HEK293T (cell line): Measurements from ENCODE around the gene BRMS1.

ENCODE experiments used
- CTCF ChIA-PET: fragments of 350-600 bp; formaldehyde crosslinking; extraction: SDS; loops from one replicate; lab custom pipeline; 2021; ENCODE audit warnings: antibody characterized with exemption, inconsistent platforms; lab: Yijun Ruan, JAX
- POLR2A ChIA-PET: fragments of 350-600 bp; formaldehyde crosslinking; extraction: SDS; loops from one replicate; lab custom pipeline; 2020; ENCODE audit warnings: antibody characterized with exemption, inconsistent platforms; lab: Yijun Ruan, JAX
- DNase-seq: peaks from one replicate; pipeline ENCODE4 v3.0.0; 2012; ENCODE audit warnings: mixed read lengths; ENCODE audit errors: extremely low spot score
- ARNT ChIP-seq: fragments of 450-650 bp; IDR thresholded peaks from 2 replicates; pipeline ENCODE4 v1.6.1; 2017; ENCODE audit warnings: mild to moderate bottlenecking
- BHLHE40 ChIP-seq: fragments of 450-650 bp; IDR thresholded peaks from 2 replicates; pipeline ENCODE4 v1.6.1; 2016; ENCODE audit warnings: mild to moderate bottlenecking, moderate library complexity, borderline replicate concordance
- CTBP1 ChIP-seq: fragments of 450-650 bp; IDR thresholded peaks from 2 replicates; pipeline ENCODE4 v1.6.1; 2016; ENCODE audit warnings: borderline replicate concordance
- ELF4 ChIP-seq: fragments of 450-650 bp; IDR thresholded peaks from 2 replicates; pipeline ENCODE4 v1.6.1; 2017; ENCODE audit warnings: antibody characterized with exemption
- FOXA1 ChIP-seq: fragments of 450-650 bp; IDR thresholded peaks from 2 replicates; pipeline ENCODE4 v1.6.1; 2016; ENCODE audit warnings: mild to moderate bottlenecking
- FOXK2 ChIP-seq: fragments of 450-650 bp; IDR thresholded peaks from 2 replicates; pipeline ENCODE4 v1.6.1; 2016; ENCODE audit warnings: mild to moderate bottlenecking
- FOXM1 ChIP-seq: fragments of 450-650 bp; IDR thresholded peaks from 2 replicates; pipeline ENCODE4 v1.6.1; 2017; ENCODE audit warnings: mild to moderate bottlenecking, borderline replicate concordance
- HDGF ChIP-seq: fragments of 450-650 bp; IDR thresholded peaks from 2 replicates; pipeline ENCODE4 v1.6.1; 2017; ENCODE audit warnings: antibody characterized with exemption, borderline replicate concordance
- L3MBTL2 ChIP-seq: fragments of 450-650 bp; conservative IDR thresholded peaks from 2 replicates; pipeline ENCODE4 v1.6.1; 2016; ENCODE audit warnings: mild to moderate bottlenecking
- LEF1 ChIP-seq: fragments of 450-650 bp; IDR thresholded peaks from 2 replicates; pipeline ENCODE4 v1.6.1; 2017; ENCODE audit warnings: mild to moderate bottlenecking, borderline replicate concordance
- NFRKB ChIP-seq: fragments of 450-650 bp; IDR thresholded peaks from 2 replicates; pipeline ENCODE4 v1.6.1; 2016; ENCODE audit warnings: mild to moderate bottlenecking, moderate library complexity
- PKNOX1 ChIP-seq: fragments of 450-650 bp; IDR thresholded peaks from 2 replicates; pipeline ENCODE4 v1.6.1; 2016
- SP1 ChIP-seq: fragments of 450-650 bp; IDR thresholded peaks from 2 replicates; pipeline ENCODE4 v1.6.1; 2017
- SUZ12 ChIP-seq: fragments of 450-650 bp; IDR thresholded peaks from 2 replicates; pipeline ENCODE4 v1.6.1; 2016; ENCODE audit warnings: mild to moderate bottlenecking
- TARDBP ChIP-seq: fragments of 450-650 bp; IDR thresholded peaks from 2 replicates; pipeline ENCODE4 v1.6.1; 2016
- ZNF384 ChIP-seq: fragments of 450-650 bp; IDR thresholded peaks from 2 replicates; pipeline ENCODE4 v1.6.1; 2016

Gene BRMS1

DNA sequence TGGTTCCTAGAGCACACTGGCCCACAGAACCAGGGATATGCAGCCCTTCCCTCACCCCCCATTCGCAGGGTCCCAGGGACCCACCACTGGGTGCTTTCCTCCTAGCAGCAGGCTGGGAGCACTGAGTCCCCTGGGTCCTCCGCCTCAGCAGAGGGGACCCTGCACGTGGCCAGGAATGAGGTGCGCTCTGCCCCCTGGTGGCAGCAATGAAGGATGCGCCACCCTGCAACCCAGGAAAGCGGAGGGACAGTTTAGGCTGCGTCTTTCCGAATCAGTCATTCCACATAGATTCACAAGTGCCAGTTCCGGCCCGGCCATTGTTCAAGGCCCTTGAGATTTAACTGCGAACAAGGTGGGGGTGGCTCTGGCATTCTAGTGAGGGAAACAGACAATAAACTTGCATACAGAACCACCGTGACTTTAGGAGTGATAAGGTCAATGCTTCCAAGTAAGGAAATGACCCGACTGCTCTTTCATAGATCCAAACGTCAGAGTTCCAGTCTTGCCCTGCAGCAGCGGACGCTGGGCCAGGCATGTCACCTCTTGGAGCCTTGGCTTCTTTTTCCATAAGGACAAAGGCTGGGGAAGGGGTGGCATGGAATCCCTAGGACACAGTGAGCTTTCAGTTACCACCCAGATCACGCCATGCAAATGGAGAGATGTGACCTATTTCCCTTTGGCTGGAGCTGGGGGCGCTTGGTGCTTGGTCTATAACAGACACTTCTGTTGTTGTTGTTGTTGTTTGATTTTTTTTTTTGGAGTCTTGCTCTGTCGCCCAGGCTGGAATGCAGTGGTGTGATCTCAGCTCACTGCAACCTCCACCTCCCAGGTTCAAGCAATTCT, 16.4 kb downstream of the BRMS1 start:
- POLR2A ChIA-PET, result no interaction called here
- CTCF ChIA-PET, result interaction anchor here (0.6 to 2.2 kb wide), 6 partner anchors 16 to 509 kb away, joined by 3 to 11 read pairs (median 4); no protein-coding TSS in a partner anchor
- peak; percentile 86 for DNase-seq
- TF ChIP-seq L3MBTL2 (peak; percentile 83), FOXA1 (no peak)

- no peak for DNase-seq
- ChIA-PET CTCF (no interaction called here), POLR2A (no interaction called here)
- TF ChIP-seq FOXA1, result no peak
- no peak for TF ChIP-seq L3MBTL2
- no peak for TF ChIP-seq HDGF
- TF ChIP-seq FOXK2, result no peak
- no peak for TF ChIP-seq TARDBP
- TF ChIP-seq FOXM1, result no peak
- no peak for TF ChIP-seq ELF4
- no peak for TF ChIP-seq BHLHE40
- no peak for TF ChIP-seq SP1
- no peak for TF ChIP-seq LEF1
- no peak for TF ChIP-seq CTBP1
- TF ChIP-seq NFRKB, result no peak
- TF ChIP-seq PKNOX1, result no peak
- no peak for TF ChIP-seq ZNF384
- TF ChIP-seq SUZ12, result no peak
- no peak for TF ChIP-seq ARNT
Measured at GRCh38 chr11:66328031-66328301, 16.9 kb downstream of the BRMS1 start.

GRCh38 chr11:66327171-66328030, 17.5 kb downstream of the BRMS1 start:
- no peak for DNase-seq
- TF ChIP-seq PKNOX1, result no peak
- TF ChIP-seq CTBP1, result no peak
- no peak for TF ChIP-seq NFRKB
- TF ChIP-seq ELF4, result no peak
- no peak for TF ChIP-seq FOXM1
- TF ChIP-seq SP1, result no peak
- TF ChIP-seq TARDBP, result no peak
- TF ChIP-seq HDGF, result no peak
- no peak for TF ChIP-seq LEF1
- no peak for TF ChIP-seq ZNF384
- no peak for TF ChIP-seq L3MBTL2
- TF ChIP-seq ARNT, result no peak
- no peak for TF ChIP-seq FOXA1
- TF ChIP-seq FOXK2, result no peak
- TF ChIP-seq BHLHE40, result no peak
- no peak for TF ChIP-seq SUZ12
- POLR2A ChIA-PET, result interaction anchor here (1.0 to 1.3 kb wide), 2 partner anchors 15 to 16 kb away, joined by 3 to 5 read pairs; no protein-coding TSS in a partner anchor
- CTCF ChIA-PET, result interaction anchor here (0.9 to 1.2 kb wide), 2 partner anchors 15 to 16 kb away, joined by 5 to 10 read pairs; no protein-coding TSS in a partner anchor

DNA sequence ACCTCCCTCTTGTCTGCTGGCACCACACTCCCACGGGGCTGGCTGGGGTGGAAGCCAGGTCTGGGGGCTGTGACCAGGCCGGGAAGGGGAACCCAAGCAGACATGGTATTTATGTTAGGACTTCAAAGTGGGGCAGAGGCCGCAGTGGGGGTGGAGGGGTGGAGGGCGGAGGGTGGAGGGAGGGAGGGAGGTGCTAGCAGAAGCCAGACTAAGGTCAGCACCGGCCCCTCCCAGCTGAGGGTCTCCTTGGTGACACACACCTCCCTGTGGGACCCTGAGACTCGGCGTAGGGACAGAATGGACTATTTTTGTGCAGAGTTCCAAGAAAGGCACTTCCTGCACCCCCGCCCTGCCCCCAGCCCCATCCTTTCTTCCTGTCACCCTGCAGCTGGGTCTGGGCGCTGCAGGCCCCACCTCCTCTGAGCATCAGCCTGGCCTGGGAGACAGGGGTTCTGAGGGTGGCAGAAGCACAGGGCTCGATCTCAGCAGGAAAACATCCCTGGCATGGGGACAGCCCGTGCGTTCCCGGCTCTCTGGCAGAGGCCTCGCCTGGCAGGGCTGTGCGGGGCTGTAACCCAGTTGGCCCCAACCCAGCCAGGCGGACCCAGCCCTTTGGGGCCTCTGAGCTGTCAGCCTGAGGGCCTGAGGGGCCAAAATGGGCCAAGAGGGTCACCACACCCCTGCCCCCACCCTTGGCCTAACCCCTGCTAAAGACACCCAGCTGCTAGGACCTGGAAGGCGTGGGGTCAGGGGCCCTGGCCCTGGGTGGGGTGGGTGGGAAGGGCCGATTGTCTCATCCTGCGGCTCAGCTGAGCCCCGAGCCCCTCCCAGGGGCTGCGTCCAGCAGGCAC, 18.4 kb downstream of the BRMS1 start:
- CTCF ChIA-PET, result interaction anchor here (0.9 to 1.2 kb wide), 2 partner anchors 14 to 15 kb away, joined by 5 to 10 read pairs; no protein-coding TSS in a partner anchor
- POLR2A ChIA-PET, result interaction anchor here (1.0 to 1.3 kb wide), 2 partner anchors 14 to 15 kb away, joined by 3 to 5 read pairs; no protein-coding TSS in a partner anchor
- DNase-seq, result no peak
- TF ChIP-seq ZNF384, result no peak
- TF ChIP-seq BHLHE40, result no peak
- no peak for TF ChIP-seq CTBP1
- no peak for TF ChIP-seq PKNOX1
- no peak for TF ChIP-seq LEF1
- no peak for TF ChIP-seq SP1

DNA sequence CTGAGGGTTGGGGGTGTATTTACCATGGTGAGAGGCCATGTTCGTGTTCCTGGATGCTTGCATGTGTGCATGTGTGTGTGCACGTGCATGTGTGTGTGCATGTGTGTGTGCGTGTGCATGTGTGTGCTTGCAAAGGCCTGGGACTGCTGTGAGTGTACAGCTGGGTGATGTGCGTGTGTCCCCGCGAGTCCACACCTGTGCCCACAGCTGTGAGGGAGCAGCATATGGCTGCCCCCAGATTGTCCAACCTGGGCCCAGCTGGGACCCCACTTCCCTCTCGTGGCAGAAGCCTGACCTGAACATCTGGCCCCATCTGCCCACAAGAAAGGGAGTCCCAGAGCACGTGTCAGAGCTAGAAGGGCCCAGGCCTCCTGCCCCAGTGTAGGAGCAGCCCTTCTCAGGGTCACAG, 19.6 kb downstream of the BRMS1 start:
- no peak for DNase-seq
- TF ChIP-seq FOXM1, result no peak
- TF ChIP-seq CTBP1, result no peak
- TF ChIP-seq L3MBTL2, result no peak
- TF ChIP-seq SP1, result no peak
- no peak for TF ChIP-seq FOXA1
- no peak for TF ChIP-seq PKNOX1
- no peak for TF ChIP-seq NFRKB
- TF ChIP-seq FOXK2, result no peak
- TF ChIP-seq HDGF, result no peak
- no peak for TF ChIP-seq ELF4
- no peak for TF ChIP-seq SUZ12
- TF ChIP-seq TARDBP, result no peak
- TF ChIP-seq BHLHE40, result no peak
- no peak for TF ChIP-seq ARNT
- TF ChIP-seq LEF1, result no peak
- TF ChIP-seq ZNF384, result no peak
- POLR2A ChIA-PET, result interaction anchor here (1.0 kb wide), 1 partner anchor 21 kb away, joined by 3 read pairs; no protein-coding TSS in a partner anchor
- CTCF ChIA-PET, result interaction anchor here (2.3 kb wide), 1 partner anchor 14 kb away, joined by 7 read pairs; no protein-coding TSS in a partner anchor
